Measurements from ENCODE around the gene RHOD.

The RHOD gene

GRCh38 chr11:67033661-67034166 is 22.9 kb upstream of the RHOD start:
- TF ChIP-seq CTCF (IDR thresholded peaks at IDR 0.05): no peak

- TF ChIP-seq CTCF (IDR thresholded peaks at IDR 0.05): no peak
Measured at GRCh38 chr11:67034350-67034749, 22.3 kb upstream of the RHOD start.

GRCh38 chr11:67040147-67040546 is 16.5 kb upstream of the RHOD start:
- no peak for TF ChIP-seq CTCF (IDR thresholded peaks at IDR 0.05)

GRCh38 chr11:67041602-67042001 is 15.0 kb upstream of the RHOD start:
- TF ChIP-seq CTCF (IDR thresholded peaks at IDR 0.05): no peak

GRCh38 chr11:67043572-67044349 is 12.9 kb upstream of the RHOD start:
- no peak for TF ChIP-seq CTCF (IDR thresholded peaks at IDR 0.05)

- no peak for TF ChIP-seq CTCF (IDR thresholded peaks at IDR 0.05)
Measured at GRCh38 chr11:67044496-67044895, 12.2 kb upstream of the RHOD start.

GRCh38 chr11:67045314-67045713 is 11.3 kb upstream of the RHOD start:
- no peak for TF ChIP-seq CTCF (IDR thresholded peaks at IDR 0.05)

All from LNCAP (cell line).